Measurements from ENCODE around the gene TNS4. TPM values are rescaled to one million over a fixed set of nuclear protein-coding genes. Genes with fewer than 3 reads are reported as not detected.

TNS4 gene
- total and polyA plus RNA-seq, 9 of the 15 experiments (the other 6 are each of a cell fraction or from before 2014, with no cell fraction given) = 0.04 to 0.73 (median 0.24) TPM; not detected in 1

DNA sequence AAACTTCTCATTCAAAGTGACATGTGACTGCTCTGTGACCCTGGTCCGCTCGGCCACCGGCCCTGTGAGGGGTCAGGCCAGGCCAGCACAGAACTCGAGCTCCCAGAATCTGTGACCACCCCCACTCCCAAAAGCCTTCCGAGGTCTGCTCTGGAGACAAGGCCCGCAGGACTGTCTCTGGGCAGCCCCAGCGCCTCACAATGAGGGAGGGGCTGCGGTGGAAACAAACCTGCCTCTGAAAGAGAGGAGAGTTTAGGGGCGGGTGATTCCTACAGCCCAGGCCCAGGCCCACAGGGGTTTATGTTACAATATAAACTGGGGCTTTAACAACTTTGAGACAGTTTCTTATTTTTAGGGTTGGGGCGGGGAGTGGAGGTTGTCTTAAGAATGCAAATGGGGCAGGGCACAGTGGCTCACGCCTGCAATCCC lies 38.3 kb downstream of the TNS4 start:
- TF ChIP-seq, protein P1, sequence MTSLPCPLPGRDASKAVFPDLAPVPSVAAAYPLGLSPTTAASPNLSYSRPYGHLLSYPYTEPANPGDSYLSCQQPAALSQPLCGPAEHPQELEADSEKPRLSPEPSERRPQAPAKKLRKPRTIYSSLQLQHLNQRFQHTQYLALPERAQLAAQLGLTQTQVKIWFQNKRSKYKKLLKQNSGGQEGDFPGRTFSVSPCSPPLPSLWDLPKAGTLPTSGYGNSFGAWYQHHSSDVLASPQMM (CRISPR knock-in tag; IDR thresholded peaks at IDR 0.05) = no peak
- no peak for TF ChIP-seq MECOM (CRISPR knock-in tag; IDR thresholded peaks at IDR 0.05)
- no peak for TF ChIP-seq E2F1 (CRISPR knock-in tag; IDR thresholded peaks at IDR 0.05)
- no peak for TF ChIP-seq NR0B1 (IDR thresholded peaks at IDR 0.05; ENCODE audit: partially characterized antibody)
- no peak for TF ChIP-seq SMARCB1 (IDR thresholded peaks at IDR 0.05; ENCODE audit: insufficient read length, low read depth)
- no peak for TF ChIP-seq ARID1B (IDR thresholded peaks at IDR 0.05)
- no peak for TF ChIP-seq MXI1 (IDR thresholded peaks at IDR 0.05; ENCODE audit: low read depth, low read length)
- no peak for TF ChIP-seq ZNF785 (CRISPR knock-in tag; IDR thresholded peaks at IDR 0.05)
- no peak for TF ChIP-seq NR3C1 (CRISPR knock-in tag; IDR thresholded peaks at IDR 0.05)
- WGBS (ENCODE audit: insufficient coverage, low coverage, missing lambda C conversion rate) = 56% methylated on average over 11 of the region's 11 CpGs
- ATAC-seq = peak; percentile 24
- Histone ChIP-seq H3K9ac (ENCODE audit: insufficient read depth in 1 of 2, low read depth in 2 of 2, low read length in 2 of 2) (peak overlapping the region in 1 of 2 experiments; percentile 86; a peak in 2 of 4 replicates), H3K4me1 (replicated peaks in 1 of 2; ENCODE audit: control insufficient read depth in 2 of 2, insufficient read depth in 2 of 2, low read length in 2 of 2) (peaks cover 0 to 23% of the 10 kb centered on the region in 2 experiments; a peak in 3 of 5 replicates), H3K27me3 (ENCODE audit: control insufficient read depth in 2 of 2, insufficient read depth in 2 of 2, low read length in 2 of 2) (peaks cover 0 to 7% of the 10 kb centered on the region in 2 experiments; a peak in 2 of 5 replicates), H3K79me2 (ENCODE audit: control insufficient read depth, insufficient read depth, low read length) (no peaks in the 10 kb centered on the region), H3K36me3 (ENCODE audit: control insufficient read depth, insufficient read depth, low read length) (no peaks in the 10 kb centered on the region), H3K9me3 (replicated peaks; ENCODE audit: control insufficient read depth, insufficient read depth, low read depth, low read length) (no peaks in the 10 kb centered on the region), H3K4me3 (no peak overlapping the region), H3K9me1 (ENCODE audit: control insufficient read depth, insufficient read depth, low read length) (no peaks in the 10 kb centered on the region), H3K4me2 (ENCODE audit: insufficient read depth, low read length) (no peak overlapping the region), H3K27ac (ENCODE audit: extremely low read depth, low read depth, low read length) (peak overlapping the region; percentile 41; the same call in 1 of the 3 replicates), H4K20me1 (replicated peaks; ENCODE audit: control insufficient read depth, insufficient read depth, low read length) (no peaks in the 10 kb centered on the region), H2AFZ (ENCODE audit: low read depth, low read length) (peak overlapping the region; percentile 74; the same call in 1 of the 2 replicates)
- CTCF ChIA-PET (ENCODE audit: low intra/inter-chr PET ratio) = no interaction called here
- DNase-seq (ENCODE audit: extremely low read depth in 1 of 4, low spot score in 3 of 4) = no peak
- intact Hi-C loops (cut with micrococcal nuclease) (no loop called here), in situ Hi-C loops (cut with MboI) (no loop called here)
- POLR2A ChIA-PET = interaction anchor here (0.6 to 1.4 kb wide), 6 partner anchors 8 to 340 kb away, joined by 3 to 6 read pairs (median 4); partner anchors contain the start of gene WIPF2
- FAIRE-seq = no peak
- BruUV-seq (replicated peaks) = no TSS peak

Measured in K562 (cell line).